OCI-LY1 (cell line): Measurements from ENCODE around the gene RHCE.
"Not testable (repeated sequence)": the region's sequence is repeated elsewhere in the genome, so short reads cannot be mapped to it uniquely, and the experiment has no call there.

Experiments
- H2AFZ ChIP-seq: fragments of 200-600 bp; sonication (generic), shearing (Covaris generic); 2 replicates; pipeline ENCODE4 v1.6.0; 2014; ENCODE audit warnings: antibody characterized with exemption, mild to moderate bottlenecking, low read length
- H3F3A ChIP-seq: fragments of 200-600 bp; sonication (generic), shearing (Covaris generic); 2 replicates; pipeline ENCODE4 v1.6.0; 2014; ENCODE audit warnings: mild to moderate bottlenecking, antibody characterized with exemption, low read length, moderate library complexity; ENCODE audit not compliant: insufficient read depth
- H3K27ac ChIP-seq: fragments of 200-600 bp; sonication (generic); 2 replicates; pipeline ENCODE4 v1.5.1; 2014; ENCODE audit warnings: low read length, mixed run types, mild to moderate bottlenecking, low read depth; ENCODE audit not compliant: poor library complexity, severe bottlenecking
- H3K27me3 ChIP-seq: fragments of 200-600 bp; sonication (generic); 2 replicates; pipeline ENCODE4 v1.6.0; 2014; ENCODE audit warnings: antibody characterized with exemption, mild to moderate bottlenecking, low read length, moderate library complexity; ENCODE audit not compliant: insufficient read depth
- H3K36me3 ChIP-seq: fragments of 200-600 bp; sonication (generic); 2 replicates; pipeline ENCODE4 v1.6.1; 2014; ENCODE audit warnings: mild to moderate bottlenecking, antibody characterized with exemption, low read length, moderate library complexity, mixed read lengths; ENCODE audit not compliant: insufficient read depth
- H3K4me1 ChIP-seq: fragments of 200-600 bp; sonication (generic); 2 replicates; pipeline ENCODE4 v1.5.1; 2014; ENCODE audit warnings: mild to moderate bottlenecking, low read length, moderate library complexity; ENCODE audit not compliant: insufficient read depth, severe bottlenecking
- H3K4me2 ChIP-seq: fragments of 200-600 bp; sonication (generic), shearing (Covaris generic); 2 replicates; pipeline ENCODE4 v1.6.1; 2014; ENCODE audit warnings: low read length
- H3K4me3 ChIP-seq: fragments of 200-600 bp; sonication (generic); 2 replicates; pipeline ENCODE4 v1.5.1; 2014; ENCODE audit warnings: low read length, low read depth, mild to moderate bottlenecking, mixed read lengths; ENCODE audit not compliant: poor library complexity, severe bottlenecking
- H3K79me2 ChIP-seq: fragments of 200-600 bp; shearing (Covaris generic); 2 replicates; pipeline ENCODE4 v1.6.1; 2016; ENCODE audit warnings: mixed run types, low read length, mixed read lengths; ENCODE audit not compliant: insufficient read depth
- H3K9ac ChIP-seq: fragments of 200-600 bp; sonication (generic), shearing (Covaris generic); 2 replicates; pipeline ENCODE4 v1.6.1; 2014; ENCODE audit warnings: mild to moderate bottlenecking, low read length, mixed read lengths
- H3K9me2 ChIP-seq: fragments of 200-600 bp; sonication (generic), shearing (Covaris generic); 2 replicates; pipeline ENCODE4 v1.6.1; 2014; ENCODE audit warnings: low read depth, mild to moderate bottlenecking, low read length, mixed read lengths
- H3K9me3 ChIP-seq: fragments of 200-600 bp; shearing (Covaris generic); 2 replicates; pipeline ENCODE4 v1.6.1; 2014; ENCODE audit warnings: low read length, mixed read lengths
- H4K20me1 ChIP-seq: fragments of 200-600 bp; sonication (generic), shearing (Covaris generic); 2 replicates; pipeline ENCODE4 v1.6.0; 2016; ENCODE audit warnings: mild to moderate bottlenecking, low read length; ENCODE audit not compliant: insufficient read depth

RHCE gene

GRCh38 chr1:25327864-25328790, 92.5 kb downstream of the RHCE start:
- not testable (repeated sequence) for H4K20me1 ChIP-seq, H3K4me1 ChIP-seq, H3K36me3 ChIP-seq, H3F3A ChIP-seq, H2AFZ ChIP-seq, H3K27me3 ChIP-seq, H3K4me2 ChIP-seq, H3K9me3 ChIP-seq, H3K27ac ChIP-seq, H3K9me2 ChIP-seq, H3K4me3 ChIP-seq, H3K9ac ChIP-seq, H3K79me2 ChIP-seq

DNA sequence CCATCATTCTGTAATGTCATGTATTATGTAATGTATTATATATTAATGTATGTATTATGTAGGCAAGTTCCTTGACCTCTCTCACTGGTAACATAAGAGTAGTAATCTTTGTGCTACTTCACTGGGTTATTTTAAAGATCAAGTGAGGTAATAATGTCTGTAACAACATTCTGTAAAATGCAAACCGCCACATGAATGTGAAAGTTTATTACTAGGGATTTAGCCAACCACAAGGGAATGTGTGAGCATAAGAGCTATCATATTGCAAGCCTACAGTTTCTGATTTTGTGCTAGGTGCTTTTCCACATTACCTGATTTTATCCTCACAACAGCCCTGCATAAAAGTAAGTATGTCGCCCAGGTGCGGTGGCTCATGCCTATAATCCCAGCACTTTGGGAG, 96.2 kb downstream of the RHCE start:
- H3K9ac ChIP-seq, H3K4me2 ChIP-seq, H3K9me3 ChIP-seq, H3K27ac ChIP-seq, H3K4me1 ChIP-seq, H3K27me3 ChIP-seq, H3K9me2 ChIP-seq, H3F3A ChIP-seq, H3K4me3 ChIP-seq, H4K20me1 ChIP-seq, H2AFZ ChIP-seq, H3K36me3 ChIP-seq, H3K79me2 ChIP-seq: not testable (repeated sequence)

DNA sequence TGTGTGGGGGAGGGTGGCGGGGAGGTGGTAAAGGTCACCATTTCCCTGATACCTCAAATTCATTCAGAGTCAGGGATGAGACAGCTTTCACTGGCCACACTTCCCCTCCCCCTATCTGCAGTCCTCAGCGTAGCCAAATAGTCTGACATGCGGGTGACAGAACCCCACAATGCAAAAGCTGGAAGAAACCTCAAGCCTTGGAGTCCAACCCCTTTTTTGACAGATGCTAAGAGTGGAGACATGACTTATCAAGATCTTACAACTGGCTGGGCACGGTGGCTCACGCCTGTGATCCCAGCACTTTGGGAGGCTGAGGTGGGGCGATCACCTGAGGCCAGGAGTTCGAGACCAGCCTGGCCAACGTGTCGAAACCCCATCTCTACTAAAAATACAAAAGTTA, 98.5 kb downstream of the RHCE start:
- H3K4me3 ChIP-seq, H3K4me1 ChIP-seq, H3K27me3 ChIP-seq, H3K36me3 ChIP-seq, H3F3A ChIP-seq, H3K9me3 ChIP-seq, H3K27ac ChIP-seq, H2AFZ ChIP-seq, H3K4me2 ChIP-seq, H3K9me2 ChIP-seq, H4K20me1 ChIP-seq, H3K9ac ChIP-seq, H3K79me2 ChIP-seq: not testable (repeated sequence)

DNA sequence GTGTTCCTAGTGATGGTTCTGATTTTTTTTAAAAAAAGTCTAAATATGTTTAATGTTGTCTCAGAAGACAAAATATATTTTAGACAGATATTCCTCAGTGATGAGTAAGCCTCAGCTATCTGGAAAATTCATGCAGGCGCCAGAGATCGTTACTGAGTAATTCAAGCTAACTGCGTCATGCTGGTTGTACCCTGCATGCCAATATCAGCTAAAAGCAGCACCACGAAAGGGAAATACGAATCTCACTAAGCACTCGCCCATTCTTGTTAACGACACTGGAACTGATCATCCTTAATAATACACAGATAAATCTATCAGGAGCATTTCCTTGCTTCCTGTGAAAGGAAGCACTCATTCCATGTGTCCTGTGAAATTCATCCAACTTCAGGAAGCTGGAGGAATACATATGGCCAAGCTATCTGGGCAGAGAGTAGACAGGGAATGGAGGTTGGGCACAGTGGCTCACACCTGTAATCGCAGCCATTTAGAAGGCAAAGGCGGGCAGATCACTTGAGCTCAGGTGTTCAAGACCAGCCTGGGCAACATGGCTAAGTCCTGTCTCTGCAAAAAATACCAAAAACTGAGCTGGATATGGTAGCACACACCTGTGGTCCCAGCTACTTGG, 100.2 kb downstream of the RHCE start:
- H3K4me2 ChIP-seq, H3K4me1 ChIP-seq: not testable (repeated sequence)

GRCh38 chr1:25312806-25313470, 107.7 kb downstream of the RHCE start:
- H3K79me2 ChIP-seq, H3K27me3 ChIP-seq, H3K4me2 ChIP-seq, H2AFZ ChIP-seq, H4K20me1 ChIP-seq, H3K4me1 ChIP-seq, H3K27ac ChIP-seq, H3K9me2 ChIP-seq, H3K36me3 ChIP-seq, H3K4me3 ChIP-seq, H3K9ac ChIP-seq, H3F3A ChIP-seq, H3K9me3 ChIP-seq: not testable (repeated sequence)

More for the DNA sequence above, 100.2 kb downstream of the RHCE start:
- not testable (repeated sequence) for H3F3A ChIP-seq, H4K20me1 ChIP-seq, H3K36me3 ChIP-seq, H3K9me2 ChIP-seq, H3K27me3 ChIP-seq, H3K27ac ChIP-seq, H3K4me3 ChIP-seq, H2AFZ ChIP-seq, H3K9me3 ChIP-seq, H3K9ac ChIP-seq, H3K79me2 ChIP-seq
